ENCODE measurements around the gene GPR68.
"Not testable (repeated sequence)": the region's sequence is repeated elsewhere in the genome, so short reads cannot be mapped to it uniquely, and the experiment has no call there.

GPR68 gene

DNA sequence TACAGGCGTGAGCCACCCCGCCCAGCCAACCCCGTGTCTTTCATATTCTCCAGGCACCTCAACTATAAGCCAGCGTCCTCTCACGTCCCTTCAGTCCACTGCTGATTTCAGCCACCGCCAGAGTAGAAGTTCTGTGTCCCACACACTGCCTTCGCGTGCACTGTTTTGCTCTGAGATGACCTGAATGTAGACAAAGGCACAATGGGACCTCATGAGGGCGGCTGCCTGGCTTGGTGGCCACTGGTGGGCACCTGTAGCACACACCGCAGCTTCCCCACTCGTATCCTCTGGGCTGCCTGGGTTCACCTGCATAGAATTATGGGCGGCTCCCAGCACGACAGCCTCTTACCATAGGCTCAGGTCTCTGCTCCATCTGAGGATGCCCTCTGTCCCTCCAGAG, 57.2 kb downstream of the GPR68 start:
- no peak for DNase-seq

DNA sequence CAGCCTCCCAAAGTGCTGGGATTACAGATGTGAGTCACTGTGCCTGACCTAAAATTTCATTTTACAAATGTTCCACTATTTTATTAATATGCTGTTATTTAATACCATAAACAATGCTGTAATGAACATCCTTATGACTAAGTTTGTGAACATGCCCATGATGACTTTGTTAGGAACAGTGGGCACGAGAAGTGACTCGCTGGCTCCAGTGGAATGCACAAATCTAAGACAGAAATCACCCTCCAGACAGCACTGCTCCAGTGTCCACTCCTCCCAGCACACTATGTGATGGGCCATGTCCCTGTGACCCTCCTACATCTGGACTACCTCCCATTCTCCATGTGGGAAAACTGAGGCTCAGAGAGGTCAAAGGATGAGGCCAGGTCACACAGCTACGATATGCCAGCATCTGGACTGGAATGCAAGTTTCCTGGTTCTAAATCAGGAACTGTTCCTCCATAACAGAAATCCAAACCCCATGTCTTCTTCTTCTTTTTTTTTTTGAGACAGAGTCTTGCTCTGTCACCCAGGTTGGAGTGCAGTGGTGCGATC, 57.9 kb downstream of the GPR68 start:
- DNase-seq: no peak

- DNase-seq: no peak
Observed at GRCh38 chr14:91185721-91186120, 58.8 kb downstream of the GPR68 start.

- no peak for DNase-seq
Observed at GRCh38 chr14:91184559-91184958, 59.9 kb downstream of the GPR68 start.

DNA sequence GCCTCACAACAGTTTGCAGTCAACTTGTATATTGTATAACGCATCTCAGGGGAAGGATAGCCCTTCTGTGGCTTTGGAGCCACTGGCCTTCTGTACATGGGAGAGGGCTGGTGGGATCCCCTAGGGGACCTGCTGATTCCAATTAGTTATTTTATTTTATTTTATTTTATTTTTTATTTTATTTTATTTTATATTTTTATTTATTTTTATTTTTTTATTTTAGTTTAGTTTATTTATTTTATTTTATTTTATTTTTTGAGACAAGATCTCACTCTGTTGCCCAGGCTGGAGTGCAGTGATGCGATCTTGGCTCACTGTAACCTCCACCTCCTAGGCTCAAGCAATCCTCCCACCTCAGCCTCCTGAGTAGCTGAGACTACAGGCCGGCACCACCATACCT, 61.8 kb downstream of the GPR68 start:
- not testable (repeated sequence) for DNase-seq

Measured in NCI-H1105 treated with DMSO at 0.1 percent for 48 hours (cell line).